ENCODE data around the gene CSNK1G3.

Gene CSNK1G3

GRCh38 chr5:123651234-123651633 is 139.3 kb downstream of the CSNK1G3 start:
- no peak for DNase-seq (ENCODE audit: low spot score)

GRCh38 chr5:123659011-123659410 is 147.0 kb downstream of the CSNK1G3 start:
- no peak for DNase-seq (ENCODE audit: low spot score)

GRCh38 chr5:123659495-123659894 is 147.5 kb downstream of the CSNK1G3 start:
- DNase-seq (ENCODE audit: low spot score), result no peak

DNA sequence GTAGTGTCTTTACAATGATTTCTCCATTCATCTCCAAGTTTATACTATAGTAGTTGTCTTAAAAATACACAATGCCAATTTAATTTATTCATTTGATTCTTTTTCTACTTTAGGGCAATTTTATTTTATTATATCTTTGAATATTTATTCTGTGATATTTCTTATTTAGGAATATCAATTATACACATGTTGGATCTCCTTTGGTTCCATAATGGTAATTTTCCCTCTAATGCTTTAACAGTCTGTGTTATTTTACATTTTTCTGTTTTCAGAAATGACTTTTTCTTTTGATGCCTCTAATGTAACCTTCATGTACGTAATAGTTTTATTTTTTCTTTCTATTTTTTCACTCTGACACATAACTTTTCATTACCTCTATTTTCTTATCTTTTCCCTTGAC is 153.0 kb downstream of the CSNK1G3 start:
- DNase-seq (ENCODE audit: low spot score), result no peak

- DNase-seq (ENCODE audit: low spot score), result no peak
These were observed 153.9 kb downstream of the CSNK1G3 start for GRCh38 chr5:123665822-123666371.

Data from globus pallidus (tissue), 1 donor.